ENCODE measurements around the gene ZRANB3.

The ZRANB3 gene

DNA sequence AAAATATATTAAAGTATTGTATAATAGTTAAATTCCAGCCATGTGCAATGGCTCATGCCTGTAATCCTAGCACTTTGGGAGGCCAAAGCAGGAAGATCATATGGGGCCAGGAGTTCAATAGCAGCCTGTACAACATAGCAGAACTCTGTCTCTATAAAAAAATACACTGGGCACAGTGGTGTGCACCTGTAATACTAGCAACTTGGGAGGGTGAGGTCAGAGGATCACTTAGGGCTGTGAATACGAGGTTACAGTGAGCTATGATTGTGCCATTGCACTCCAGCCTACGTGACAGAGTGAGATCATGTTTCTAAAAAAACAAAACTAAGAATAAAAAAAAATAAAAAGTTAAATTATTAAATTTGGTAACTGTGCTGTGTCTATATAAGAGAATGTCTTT, 36.1 kb downstream of the ZRANB3 start:
- no peaks in the 10 kb centered on the region for H3K9me2 ChIP-seq (ENCODE audit: low read depth, low read length)
- H3F3A ChIP-seq (ENCODE audit: insufficient read depth, low read length): no peaks in the 10 kb centered on the region
- no peaks in the 10 kb centered on the region for H4K20me1 ChIP-seq (ENCODE audit: insufficient read depth, low read length)
- peaks cover 10% of the 10 kb centered on the region for H3K36me3 ChIP-seq (ENCODE audit: insufficient read depth, low read length)
- TF ChIP-seq, protein P1, sequence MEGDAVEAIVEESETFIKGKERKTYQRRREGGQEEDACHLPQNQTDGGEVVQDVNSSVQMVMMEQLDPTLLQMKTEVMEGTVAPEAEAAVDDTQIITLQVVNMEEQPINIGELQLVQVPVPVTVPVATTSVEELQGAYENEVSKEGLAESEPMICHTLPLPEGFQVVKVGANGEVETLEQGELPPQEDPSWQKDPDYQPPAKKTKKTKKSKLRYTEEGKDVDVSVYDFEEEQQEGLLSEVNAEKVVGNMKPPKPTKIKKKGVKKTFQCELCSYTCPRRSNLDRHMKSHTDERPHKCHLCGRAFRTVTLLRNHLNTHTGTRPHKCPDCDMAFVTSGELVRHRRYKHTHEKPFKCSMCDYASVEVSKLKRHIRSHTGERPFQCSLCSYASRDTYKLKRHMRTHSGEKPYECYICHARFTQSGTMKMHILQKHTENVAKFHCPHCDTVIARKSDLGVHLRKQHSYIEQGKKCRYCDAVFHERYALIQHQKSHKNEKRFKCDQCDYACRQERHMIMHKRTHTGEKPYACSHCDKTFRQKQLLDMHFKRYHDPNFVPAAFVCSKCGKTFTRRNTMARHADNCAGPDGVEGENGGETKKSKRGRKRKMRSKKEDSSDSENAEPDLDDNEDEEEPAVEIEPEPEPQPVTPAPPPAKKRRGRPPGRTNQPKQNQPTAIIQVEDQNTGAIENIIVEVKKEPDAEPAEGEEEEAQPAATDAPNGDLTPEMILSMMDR (IDR thresholded peaks at IDR 0.05; ENCODE audit: low read length): no peak
- TF ChIP-seq EZH2 (IDR thresholded peaks at IDR 0.05; ENCODE audit: borderline replicate concordance, low read length): no peak
- no peak overlapping the region for H3K9ac ChIP-seq (ENCODE audit: low read length)
- H3K27me3 ChIP-seq (ENCODE audit: insufficient read depth, low read length): no peaks in the 10 kb centered on the region
- H3K4me1 ChIP-seq (ENCODE audit: insufficient read depth, low read length, severe bottlenecking): no peaks in the 10 kb centered on the region
- no peak overlapping the region for H2AFZ ChIP-seq (ENCODE audit: low read length)
- H3K27ac ChIP-seq (ENCODE audit: low read depth, low read length, poor library complexity, severe bottlenecking): no peak overlapping the region
- no peak overlapping the region for H3K4me3 ChIP-seq (ENCODE audit: low read depth, low read length, poor library complexity, severe bottlenecking)
- no peaks in the 10 kb centered on the region; the same call in none of the 2 replicates for H3K9me3 ChIP-seq (ENCODE audit: low read length)
- no peak overlapping the region for H3K4me2 ChIP-seq (ENCODE audit: low read length)
- no peaks in the 10 kb centered on the region for H3K79me2 ChIP-seq (ENCODE audit: insufficient read depth, low read length)

DNA sequence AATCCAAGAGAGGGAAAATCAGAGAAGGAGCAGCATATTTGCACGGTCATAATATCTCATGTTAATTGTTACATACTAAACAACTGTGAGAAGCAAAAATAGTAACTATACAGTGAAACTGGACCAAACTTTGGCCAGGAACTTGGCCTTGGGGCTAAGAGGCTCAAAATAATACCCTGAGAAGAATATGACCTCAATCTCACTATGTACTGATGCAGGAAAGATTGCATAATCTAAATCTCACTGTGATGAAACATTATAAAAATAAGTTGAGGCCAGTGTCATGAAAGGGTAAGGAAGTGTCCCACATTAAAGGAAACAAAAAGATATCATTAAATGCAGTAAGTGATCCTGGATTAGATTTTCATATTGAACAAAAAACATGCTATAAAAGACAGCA, 36.5 kb downstream of the ZRANB3 start:
- no peak overlapping the region for H2AFZ ChIP-seq (ENCODE audit: low read length)
- H3K4me3 ChIP-seq (ENCODE audit: low read depth, low read length, poor library complexity, severe bottlenecking): no peak overlapping the region
- peaks cover 6% of the 10 kb centered on the region for H3K36me3 ChIP-seq (ENCODE audit: insufficient read depth, low read length)
- H3F3A ChIP-seq (ENCODE audit: insufficient read depth, low read length): no peaks in the 10 kb centered on the region
- H4K20me1 ChIP-seq (ENCODE audit: insufficient read depth, low read length): no peaks in the 10 kb centered on the region
- H3K27me3 ChIP-seq (ENCODE audit: insufficient read depth, low read length): no peaks in the 10 kb centered on the region
- H3K27ac ChIP-seq (ENCODE audit: low read depth, low read length, poor library complexity, severe bottlenecking): no peak overlapping the region
- H3K9me3 ChIP-seq (ENCODE audit: low read length): peaks cover 2% of the 10 kb centered on the region
- no peaks in the 10 kb centered on the region for H3K79me2 ChIP-seq (ENCODE audit: insufficient read depth, low read length)
- H3K4me1 ChIP-seq (ENCODE audit: insufficient read depth, low read length, severe bottlenecking): no peaks in the 10 kb centered on the region
- no peak overlapping the region for H3K4me2 ChIP-seq (ENCODE audit: low read length)
- TF ChIP-seq EZH2 (IDR thresholded peaks at IDR 0.05; ENCODE audit: borderline replicate concordance, low read length): no peak
- TF ChIP-seq, protein P1 (IDR thresholded peaks at IDR 0.05; ENCODE audit: low read length): no peak
- H3K9me2 ChIP-seq (ENCODE audit: low read depth, low read length): no peaks in the 10 kb centered on the region
- no peak overlapping the region for H3K9ac ChIP-seq (ENCODE audit: low read length)

DNA sequence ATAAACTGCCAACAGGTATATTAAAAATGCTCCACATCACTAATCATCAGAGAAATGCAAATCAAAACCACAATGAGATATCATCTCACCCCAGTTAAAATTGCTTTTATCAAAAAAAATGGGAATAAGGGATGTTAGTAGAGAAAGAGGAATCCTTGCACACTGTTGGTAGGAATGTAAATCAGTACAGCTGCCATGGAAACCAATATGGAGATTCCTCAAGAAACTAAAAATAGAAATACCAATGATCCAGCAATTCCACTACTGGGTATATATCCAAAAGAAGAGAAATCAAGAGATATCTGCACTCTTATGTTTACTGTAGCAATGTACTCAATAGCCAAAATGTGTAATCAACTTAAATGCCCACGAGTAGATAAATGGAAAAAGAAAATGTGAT, 40.6 kb downstream of the ZRANB3 start:
- Histone ChIP-seq H3K9me2 (ENCODE audit: low read depth, low read length) (no peaks in the 10 kb centered on the region), H3K27ac (ENCODE audit: low read depth, low read length, poor library complexity, severe bottlenecking) (no peak overlapping the region), H3K4me1 (ENCODE audit: insufficient read depth, low read length, severe bottlenecking) (no peaks in the 10 kb centered on the region), H3K36me3 (ENCODE audit: insufficient read depth, low read length) (peaks cover 14% of the 10 kb centered on the region), H3F3A (ENCODE audit: insufficient read depth, low read length) (no peaks in the 10 kb centered on the region), H3K9ac (ENCODE audit: low read length) (no peak overlapping the region), H3K79me2 (ENCODE audit: insufficient read depth, low read length) (no peaks in the 10 kb centered on the region), H3K9me3 (ENCODE audit: low read length) (peaks cover 10% of the 10 kb centered on the region; the same call in 1 of the 2 replicates), H4K20me1 (ENCODE audit: insufficient read depth, low read length) (no peaks in the 10 kb centered on the region), H3K27me3 (ENCODE audit: insufficient read depth, low read length) (no peaks in the 10 kb centered on the region), H3K4me2 (ENCODE audit: low read length) (no peak overlapping the region), H2AFZ (ENCODE audit: low read length) (no peak overlapping the region), H3K4me3 (ENCODE audit: low read depth, low read length, poor library complexity, severe bottlenecking) (no peak overlapping the region)
- TF ChIP-seq EZH2 (IDR thresholded peaks at IDR 0.05; ENCODE audit: borderline replicate concordance, low read length): no peak

DNA sequence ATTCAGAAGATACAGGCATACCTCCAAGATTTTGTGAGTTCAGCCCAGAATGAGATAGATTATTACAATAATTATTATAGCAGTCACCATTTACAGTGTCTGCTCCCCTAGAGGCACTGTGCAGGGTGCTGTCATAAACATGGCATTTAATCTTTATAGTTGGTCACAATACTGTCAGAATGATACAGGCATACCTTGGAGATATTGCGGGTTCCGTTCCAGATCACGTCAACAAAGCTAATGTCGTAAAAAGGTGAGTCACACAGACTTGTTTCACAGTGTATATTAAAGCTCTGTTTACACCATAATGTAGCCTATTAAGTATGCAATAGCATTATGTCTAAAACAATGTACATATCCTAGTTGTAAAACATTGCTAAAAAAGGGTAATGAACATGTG, 45.6 kb downstream of the ZRANB3 start:
- H3K4me1 ChIP-seq (ENCODE audit: insufficient read depth, low read length, severe bottlenecking): no peaks in the 10 kb centered on the region

More for the DNA sequence above, 45.6 kb downstream of the ZRANB3 start:
- Histone ChIP-seq H3K36me3 (ENCODE audit: insufficient read depth, low read length) (peaks cover 14% of the 10 kb centered on the region), H3K27me3 (ENCODE audit: insufficient read depth, low read length) (no peaks in the 10 kb centered on the region), H3K9ac (ENCODE audit: low read length) (no peak overlapping the region), H3K79me2 (ENCODE audit: insufficient read depth, low read length) (no peaks in the 10 kb centered on the region), H4K20me1 (ENCODE audit: insufficient read depth, low read length) (no peaks in the 10 kb centered on the region), H3K27ac (ENCODE audit: low read depth, low read length, poor library complexity, severe bottlenecking) (no peak overlapping the region), H3F3A (ENCODE audit: insufficient read depth, low read length) (no peaks in the 10 kb centered on the region), H2AFZ (ENCODE audit: low read length) (no peak overlapping the region), H3K4me3 (ENCODE audit: low read depth, low read length, poor library complexity, severe bottlenecking) (no peak overlapping the region), H3K9me3 (ENCODE audit: low read length) (peaks cover 10% of the 10 kb centered on the region; the same call in 1 of the 2 replicates), H3K4me2 (ENCODE audit: low read length) (no peak overlapping the region), H3K9me2 (ENCODE audit: low read depth, low read length) (no peaks in the 10 kb centered on the region)
- TF ChIP-seq, protein P1 (IDR thresholded peaks at IDR 0.05; ENCODE audit: low read length): no peak
- no peak for TF ChIP-seq EZH2 (IDR thresholded peaks at IDR 0.05; ENCODE audit: borderline replicate concordance, low read length)

Measured in OCI-LY1 (cell line).